Ishikawa (cell line): ENCODE data around the gene GRID2.

Experiments used
- CEBPB ChIP-seq: IDR thresholded peaks from 2 replicates; pipeline ENCODE4 v1.6.1; 2012
- CREB1 ChIP-seq: IDR thresholded peaks from 2 replicates; pipeline ENCODE4 v1.6.1; 2012; ENCODE audit warnings: low read depth
- EGR1 ChIP-seq: IDR thresholded peaks from 2 replicates; pipeline ENCODE4 v1.6.1; 2012
- EP300 ChIP-seq: IDR thresholded peaks from 2 replicates; pipeline ENCODE4 v1.6.1; 2012; ENCODE audit warnings: borderline replicate concordance
- FOXM1 ChIP-seq: IDR thresholded peaks from 2 replicates; pipeline ENCODE4 v1.6.1; 2012; ENCODE audit warnings: low read depth, borderline replicate concordance
- MAX ChIP-seq: IDR thresholded peaks from 2 replicates; pipeline ENCODE4 v1.6.1; 2012
- NFIC ChIP-seq: IDR thresholded peaks from 2 replicates; pipeline ENCODE4 v1.6.1; 2012
- RAD21 ChIP-seq: IDR thresholded peaks from 2 replicates; pipeline ENCODE4 v1.6.1; 2012; ENCODE audit warnings: low read depth
- REST ChIP-seq: IDR thresholded peaks from 2 replicates; pipeline ENCODE4 v1.6.1; 2012; ENCODE audit warnings: low read depth, mild to moderate bottlenecking
- TAF1 ChIP-seq: IDR thresholded peaks from 2 replicates; pipeline ENCODE4 v1.6.1; 2012; ENCODE audit warnings: low read depth, mild to moderate bottlenecking
- TCF12 ChIP-seq: IDR thresholded peaks from 2 replicates; pipeline ENCODE4 v1.6.1; 2012; ENCODE audit warnings: low read depth
- TEAD4 ChIP-seq: IDR thresholded peaks from 2 replicates; pipeline ENCODE4 v1.6.1; 2012
- USF1 ChIP-seq: IDR thresholded peaks from 2 replicates; pipeline ENCODE4 v1.6.1; 2012
- YY1 ChIP-seq: IDR thresholded peaks from 2 replicates; pipeline ENCODE4 v1.6.1; 2012; ENCODE audit warnings: low read depth
- ZBTB7A ChIP-seq: IDR thresholded peaks from 2 replicates; pipeline ENCODE4 v1.6.1; 2012; ENCODE audit warnings: low read depth

Gene GRID2

GRCh38 chr4:92303621-92304027 is at the start of gene GRID2:
GRID2 (plus strand) TSS chr4:92303966.
- TF ChIP-seq MAX, result peak; percentile 9; the same call in 1 of the 2 replicates
- TF ChIP-seq FOXM1, result no peak

GRCh38 chr4:92253986-92254671 is 49.6 kb upstream of the GRID2 start:
- TF ChIP-seq USF1, result no peak
- no peak for TF ChIP-seq TEAD4
- TF ChIP-seq CEBPB, result no peak
- no peak for TF ChIP-seq NFIC
- TF ChIP-seq YY1, result no peak
- TF ChIP-seq CREB1, result no peak
- TF ChIP-seq TCF12, result no peak
- TF ChIP-seq REST, result no peak
- TF ChIP-seq MAX, result no peak
- no peak for TF ChIP-seq TAF1
- TF ChIP-seq EGR1, result no peak
- TF ChIP-seq ZBTB7A, result no peak
- TF ChIP-seq FOXM1, result no peak
- no peak for TF ChIP-seq RAD21
- no peak for TF ChIP-seq EP300

- TF ChIP-seq YY1, result no peak
- TF ChIP-seq NFIC, result no peak
- no peak for TF ChIP-seq USF1
Measured at GRCh38 chr4:92254767-92255442, 48.9 kb upstream of the GRID2 start.

GRCh38 chr4:92255920-92256244 is 47.9 kb upstream of the GRID2 start:
- TF ChIP-seq TCF12, result no peak
- TF ChIP-seq TEAD4, result no peak
- TF ChIP-seq RAD21, result no peak
- no peak for TF ChIP-seq EP300
- TF ChIP-seq NFIC, result no peak
- TF ChIP-seq TAF1, result no peak
- TF ChIP-seq EGR1, result no peak
- no peak for TF ChIP-seq ZBTB7A
- no peak for TF ChIP-seq FOXM1
- no peak for TF ChIP-seq USF1
- TF ChIP-seq MAX, result no peak
- no peak for TF ChIP-seq REST
- no peak for TF ChIP-seq CREB1
- TF ChIP-seq YY1, result no peak
- TF ChIP-seq CEBPB, result no peak

GRCh38 chr4:92257931-92258857 is 45.6 kb upstream of the GRID2 start:
- TF ChIP-seq CEBPB, result no peak
- TF ChIP-seq EP300, result no peak
- no peak for TF ChIP-seq CREB1
- no peak for TF ChIP-seq EGR1
- no peak for TF ChIP-seq USF1
- TF ChIP-seq REST, result no peak
- TF ChIP-seq MAX, result no peak
- no peak for TF ChIP-seq ZBTB7A
- TF ChIP-seq TAF1, result no peak
- TF ChIP-seq TEAD4, result no peak
- no peak for TF ChIP-seq RAD21
- TF ChIP-seq YY1, result no peak
- no peak for TF ChIP-seq FOXM1
- no peak for TF ChIP-seq NFIC
- no peak for TF ChIP-seq TCF12
